Measurements from ENCODE around the gene ISCA2.
A peak's percentile ranks its signal among the peaks of the same experiment; 100 is the strongest.

ISCA2 gene

GRCh38 chr14:74510959-74511409, 17.4 kb downstream of the ISCA2 start:
- ATAC-seq (no peak), DNase-seq (no peak)
- Mint-ChIP-seq H3K27me3 (peaks cover 63% of the 10 kb centered on the region), H3K27ac (peak overlapping the region in 1 of 2 donors; percentile 54), H3K4me1 (peaks cover 15% of the 10 kb centered on the region), H3K9me3 (no peaks in the 10 kb centered on the region), H3K4me3 (no peak overlapping the region)

GRCh38 chr14:74511966-74512830, 18.6 kb downstream of the ISCA2 start:
- no peak overlapping the region for H3K27ac Mint-ChIP-seq
- H3K4me3 Mint-ChIP-seq = no peak overlapping the region
- no peaks in the 10 kb centered on the region for H3K9me3 Mint-ChIP-seq
- peaks cover 8% of the 10 kb centered on the region for H3K4me1 Mint-ChIP-seq
- no peak for ATAC-seq
- peaks cover 72% of the 10 kb centered on the region for H3K27me3 Mint-ChIP-seq
- DNase-seq = no peak

- peaks cover 78% of the 10 kb centered on the region for H3K27me3 Mint-ChIP-seq
- no peak overlapping the region for H3K27ac Mint-ChIP-seq
- H3K4me1 Mint-ChIP-seq = peaks cover 8% of the 10 kb centered on the region
- ATAC-seq = no peak
- H3K9me3 Mint-ChIP-seq = no peaks in the 10 kb centered on the region
- H3K4me3 Mint-ChIP-seq = no peak overlapping the region
- DNase-seq = no peak
These were observed 20.9 kb downstream of the ISCA2 start for GRCh38 chr14:74514471-74514941.

DNA sequence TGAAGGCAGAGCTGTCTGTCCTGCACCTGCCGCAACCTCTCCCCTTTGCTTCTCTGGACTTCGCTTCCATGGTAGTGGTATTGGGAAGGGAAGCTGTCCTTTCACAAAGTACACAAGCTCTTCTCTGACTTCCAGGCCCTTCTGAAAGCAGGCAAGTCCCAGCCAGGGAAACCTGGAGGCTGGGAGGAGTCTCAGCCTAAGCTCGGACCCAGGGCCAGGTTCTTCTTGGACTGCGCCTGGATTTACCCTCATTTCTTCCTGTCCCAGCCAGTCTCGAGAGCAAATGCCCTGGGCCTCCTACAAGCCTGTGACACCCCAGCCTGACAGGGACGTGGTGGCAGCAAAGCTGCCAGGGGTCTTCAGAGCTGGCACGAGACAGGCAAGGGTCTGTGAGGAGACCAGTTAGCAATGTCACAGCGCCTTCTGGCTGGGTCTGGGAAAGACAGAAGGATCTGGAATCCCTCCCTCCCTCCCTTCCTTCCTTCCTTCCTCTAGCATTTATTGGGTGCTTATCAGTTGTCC, 22.4 kb downstream of the ISCA2 start:
- DNase-seq (no peak), ATAC-seq (no peak)
- Mint-ChIP-seq H3K4me1 (peaks cover 8% of the 10 kb centered on the region), H3K27me3 (peaks cover 72% of the 10 kb centered on the region), H3K27ac (peak overlapping the region in 1 of 2 donors; percentile 53), H3K9me3 (no peaks in the 10 kb centered on the region), H3K4me3 (no peak overlapping the region)

GRCh38 chr14:74516451-74517160, 23.0 kb downstream of the ISCA2 start:
- no peak overlapping the region for H3K4me3 Mint-ChIP-seq
- DNase-seq = no peak
- no peaks in the 10 kb centered on the region for H3K9me3 Mint-ChIP-seq
- H3K4me1 Mint-ChIP-seq = peaks cover 8% of the 10 kb centered on the region
- no peak overlapping the region for H3K27ac Mint-ChIP-seq
- H3K27me3 Mint-ChIP-seq = peaks cover 65% of the 10 kb centered on the region
- no peak for ATAC-seq

GRCh38 chr14:74517731-74518130, 24.2 kb downstream of the ISCA2 start:
- H3K27ac Mint-ChIP-seq = no peak overlapping the region
- peaks cover 54% of the 10 kb centered on the region for H3K27me3 Mint-ChIP-seq
- H3K4me1 Mint-ChIP-seq = peaks cover 8% of the 10 kb centered on the region
- DNase-seq (no peak), ATAC-seq (no peak)
- no peak overlapping the region for H3K4me3 Mint-ChIP-seq
- no peaks in the 10 kb centered on the region for H3K9me3 Mint-ChIP-seq

DNA sequence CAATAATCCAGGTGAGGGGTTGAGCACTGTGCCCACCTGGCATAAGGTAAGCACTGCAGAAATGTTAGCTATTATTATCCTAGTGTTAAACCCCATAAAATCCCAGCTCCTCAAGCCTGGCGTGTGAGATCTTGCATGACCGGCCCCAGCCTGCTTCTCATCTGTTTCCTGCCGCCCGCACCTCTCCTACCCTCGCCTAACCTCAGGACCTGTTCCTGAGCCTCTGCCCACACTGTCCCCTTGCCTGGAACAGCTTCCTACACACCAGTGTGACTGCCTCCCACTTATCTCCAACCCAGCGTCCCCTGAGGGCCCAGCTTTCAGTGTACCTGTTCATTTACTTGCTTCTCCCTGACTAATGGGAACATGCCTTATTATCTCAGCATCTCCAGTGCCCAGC, 24.7 kb downstream of the ISCA2 start:
- DNase-seq (no peak), ATAC-seq (no peak)
- Mint-ChIP-seq H3K27ac (no peak overlapping the region), H3K27me3 (peaks cover 52% of the 10 kb centered on the region), H3K4me3 (no peak overlapping the region), H3K9me3 (no peaks in the 10 kb centered on the region), H3K4me1 (peaks cover 8% of the 10 kb centered on the region)

- no peaks in the 10 kb centered on the region for H3K9me3 Mint-ChIP-seq
- H3K4me3 Mint-ChIP-seq = no peak overlapping the region
- no peak for ATAC-seq
- peaks cover 41% of the 10 kb centered on the region for H3K27me3 Mint-ChIP-seq
- peaks cover 4% of the 10 kb centered on the region for H3K4me1 Mint-ChIP-seq
- no peak overlapping the region for H3K27ac Mint-ChIP-seq
- no peak for DNase-seq
These were observed 25.9 kb downstream of the ISCA2 start for GRCh38 chr14:74519316-74520074.

DNA sequence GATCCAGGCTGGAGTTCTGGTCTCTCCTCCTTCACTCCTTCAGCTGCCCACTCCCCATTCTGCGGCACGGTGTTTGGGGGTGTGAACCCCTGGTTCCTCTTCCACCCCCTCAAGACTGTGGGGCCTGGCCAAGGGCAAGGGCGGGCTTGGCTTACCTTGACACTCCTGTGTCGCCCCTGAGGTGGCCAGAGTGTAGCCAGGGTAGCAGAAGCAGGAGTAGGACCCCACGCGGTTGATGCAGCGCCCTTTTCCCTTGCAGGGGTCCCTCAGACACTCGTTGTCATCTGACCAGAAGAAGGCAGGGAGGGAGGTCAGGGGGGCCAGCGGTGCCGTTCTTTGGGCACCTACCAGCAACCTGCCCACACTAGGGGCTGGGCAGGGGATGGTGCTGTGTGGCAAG, 28.2 kb downstream of the ISCA2 start:
- DNase-seq (no peak), ATAC-seq (no peak)
- H3K27ac Mint-ChIP-seq = no peak overlapping the region
- H3K27me3 Mint-ChIP-seq = peaks cover 41% of the 10 kb centered on the region
- H3K4me3 Mint-ChIP-seq = no peak overlapping the region
- H3K9me3 Mint-ChIP-seq = no peaks in the 10 kb centered on the region
- no peaks in the 10 kb centered on the region for H3K4me1 Mint-ChIP-seq

DNA sequence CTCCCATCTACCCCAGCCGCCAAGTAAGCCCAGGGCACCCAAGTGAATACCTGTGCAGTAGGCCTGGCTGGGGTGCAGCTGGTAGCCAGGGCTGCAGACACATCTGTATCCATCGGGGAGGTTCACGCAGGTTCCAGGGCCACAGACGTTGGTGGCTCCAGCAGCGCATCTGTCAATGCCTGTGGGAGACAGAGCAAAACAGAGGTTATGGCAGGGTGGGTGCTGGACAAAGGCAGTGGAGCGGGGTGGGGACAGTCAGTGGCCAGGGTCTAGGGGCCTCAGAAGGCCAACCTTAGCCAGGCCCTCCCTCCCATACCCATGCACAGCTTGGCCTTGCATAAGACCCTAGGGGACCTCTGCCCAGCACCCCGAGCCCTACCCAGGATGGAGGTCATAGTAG, 29.2 kb downstream of the ISCA2 start:
- Mint-ChIP-seq H3K27me3 (peaks cover 37% of the 10 kb centered on the region), H3K4me3 (no peak overlapping the region), H3K27ac (peak overlapping the region in 1 of 2 donors; percentile 65), H3K9me3 (no peaks in the 10 kb centered on the region), H3K4me1 (no peaks in the 10 kb centered on the region)
- ATAC-seq (peak; percentile 27), DNase-seq (no peak)

- no peak for ATAC-seq
- Mint-ChIP-seq H3K27ac (no peak overlapping the region), H3K27me3 (peaks cover 26% of the 10 kb centered on the region), H3K4me1 (no peaks in the 10 kb centered on the region), H3K4me3 (no peak overlapping the region), H3K9me3 (no peaks in the 10 kb centered on the region)
- no peak for DNase-seq
These were observed 30.7 kb downstream of the ISCA2 start for GRCh38 chr14:74524076-74524811.

GRCh38 chr14:74524812-74525135, 31.2 kb downstream of the ISCA2 start:
- DNase-seq (no peak), ATAC-seq (no peak)
- Mint-ChIP-seq H3K4me1 (no peaks in the 10 kb centered on the region), H3K9me3 (no peaks in the 10 kb centered on the region), H3K4me3 (no peak overlapping the region), H3K27me3 (peaks cover 26% of the 10 kb centered on the region), H3K27ac (no peak overlapping the region)

DNA sequence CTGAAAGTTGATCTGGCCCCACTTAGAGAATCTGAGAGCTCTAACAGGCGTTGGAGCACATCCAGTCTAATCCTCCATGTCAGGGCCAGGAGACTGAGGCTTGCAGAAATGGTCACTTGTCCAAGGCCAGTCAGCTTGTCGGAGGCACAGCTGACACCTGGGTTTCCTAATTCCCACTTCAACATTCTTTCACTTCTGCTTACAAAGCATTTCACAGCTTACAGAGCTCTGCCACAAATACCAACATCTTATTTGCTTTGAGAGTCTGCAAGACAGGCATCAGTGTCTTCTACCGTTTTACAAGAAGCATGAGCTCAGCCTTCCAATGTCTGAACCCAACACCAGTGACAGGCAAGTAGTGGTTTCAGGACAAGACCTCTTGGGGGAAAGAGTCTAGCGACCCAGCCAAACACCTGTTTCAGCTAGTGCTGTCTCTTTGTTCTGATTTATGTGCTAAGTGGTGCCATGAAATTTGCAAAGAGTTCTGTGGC, 31.8 kb downstream of the ISCA2 start:
- ATAC-seq = no peak
- Mint-ChIP-seq H3K4me1 (no peaks in the 10 kb centered on the region), H3K4me3 (no peak overlapping the region), H3K9me3 (no peaks in the 10 kb centered on the region), H3K27me3 (peaks cover 26% of the 10 kb centered on the region), H3K27ac (no peak overlapping the region)
- no peak for DNase-seq

- Mint-ChIP-seq H3K4me3 (no peak overlapping the region), H3K27me3 (peaks cover 26% of the 10 kb centered on the region), H3K27ac (no peak overlapping the region), H3K9me3 (no peaks in the 10 kb centered on the region), H3K4me1 (no peaks in the 10 kb centered on the region)
- ATAC-seq (no peak), DNase-seq (no peak)
These were observed 33.5 kb downstream of the ISCA2 start for GRCh38 chr14:74526854-74527585.

Measured in stimulated activated naive CD8-positive, alpha-beta T cell treated with anti-CD3 and anti-CD28 coated beads, Interleukin-15, amount 100 ng/mL, for 72 hours (primary cell).